ENCODE data around the gene AREG. TPM values are rescaled to one million over a fixed set of nuclear protein-coding genes. Genes with fewer than 3 reads are reported as not detected.

The AREG gene
- total RNA-seq, 1 experiment from 2014 or later = 739 TPM

GRCh38 chr4:74466242-74466641 lies 21.3 kb downstream of the AREG start (continued):
- TF ChIP-seq SIN3A (IDR thresholded peaks at IDR 0.05; ENCODE audit: low read depth) (no peak), EZH2phosphoT487 (IDR thresholded peaks at IDR 0.05; ENCODE audit: borderline replicate concordance) (no peak), SRF (IDR thresholded peaks at IDR 0.05; ENCODE audit: low read depth) (no peak), TCF7L2 (IDR thresholded peaks at IDR 0.05; ENCODE audit: borderline replicate concordance, extremely low read depth, insufficient read depth, insufficient read length) (no peak), REST (IDR thresholded peaks at IDR 0.05; ENCODE audit: low read depth) (no peak), ATF3 (IDR thresholded peaks at IDR 0.05) (no peak), ZNF274 (IDR thresholded peaks at IDR 0.05; ENCODE audit: low read depth, low read length) (no peak), JUND (IDR thresholded peaks at IDR 0.05) (no peak)

- intact Hi-C loops (cut with micrococcal nuclease) = no loop called here
- Histone ChIP-seq H3K36me3 (ENCODE audit: control insufficient read depth in 1 of 2, insufficient read depth in 2 of 2, low read length in 2 of 2) (no peaks in the 10 kb centered on the region), H3K9ac (ENCODE audit: low read length) (no peak overlapping the region), H3K4me1 (ENCODE audit: control insufficient read depth in 1 of 2, insufficient read depth in 2 of 2, low read length in 2 of 2) (peaks cover 5 to 25% of the 10 kb centered on the region in 2 experiments; a peak in 2 of 4 replicates), H2AFZ (ENCODE audit: low read depth, low read length, poor library complexity, severe bottlenecking) (no peak overlapping the region), H3K9me2 (ENCODE audit: insufficient read depth) (no peaks in the 10 kb centered on the region), H3K4me3 (replicated peaks in 1 of 2; ENCODE audit: low read depth in 1 of 2, low read length in 2 of 2) (no peak overlapping the region), H4K20me1 (ENCODE audit: insufficient read depth) (no peaks in the 10 kb centered on the region), H3K27me3 (ENCODE audit: insufficient read depth, low read length) (no peaks in the 10 kb centered on the region), H3K9me3 (ENCODE audit: control insufficient read depth in 1 of 2, insufficient read depth in 1 of 2, low read depth in 1 of 2, low read length in 2 of 2) (no peaks in the 10 kb centered on the region), H3K79me2 (ENCODE audit: insufficient read depth, low read length) (no peaks in the 10 kb centered on the region), H3K4me2 (ENCODE audit: low read length) (no peak overlapping the region), H3K27ac (ENCODE audit: low read depth, low read length) (no peak overlapping the region)
- ChIA-PET RAD21 (ENCODE audit: low non-redundant PET in 1 of 2, low total read pairs in 2 of 2, uncharacterized antibody in 2 of 2, unreplicated experiment in 2 of 2) (no interaction called here), POLR2A (interaction anchor here (0.8 to 0.9 kb wide), 2 partner anchors 10 to 26 kb away, joined by 3 read pairs; partner anchors contain the start of gene AREG), CTCF (no interaction called here)
- DNase-seq (ENCODE audit: low read depth, low spot score) = no peak
- ATAC-seq = no peak
- BruUV-seq (replicated peaks) = no TSS peak
- no peak for TF ChIP-seq EZH2phosphoT487 (IDR thresholded peaks at IDR 0.05; ENCODE audit: borderline replicate concordance)
- TF ChIP-seq POLR2A (IDR thresholded peaks at IDR 0.05; ENCODE audit: borderline replicate concordance, extremely low read depth, insufficient read depth, insufficient read length) = no peak
- TF ChIP-seq ATF3 (IDR thresholded peaks at IDR 0.05) = no peak
- no peak for TF ChIP-seq ZFX (IDR thresholded peaks at IDR 0.05)
- TF ChIP-seq ELF1 (IDR thresholded peaks at IDR 0.05; ENCODE audit: borderline replicate concordance, low read depth) = no peak
- no peak for TF ChIP-seq EGR1 (IDR thresholded peaks at IDR 0.05; ENCODE audit: low read depth)
- no peak for TF ChIP-seq SP1 (IDR thresholded peaks at IDR 0.05; ENCODE audit: low read depth)
- no peak for TF ChIP-seq CTCF (IDR thresholded peaks at IDR 0.05 in 2 of 3, conservative IDR thresholded peaks at IDR 0.05 in 1 of 3; ENCODE audit: borderline replicate concordance in 1 of 3, insufficient read depth in 1 of 3, low read depth in 2 of 3, low read length in 2 of 3)
- no peak for TF ChIP-seq SIN3A (IDR thresholded peaks at IDR 0.05; ENCODE audit: low read depth)
- no peak for TF ChIP-seq CEBPB (IDR thresholded peaks at IDR 0.05; ENCODE audit: low read depth)
- TF ChIP-seq MAX (IDR thresholded peaks at IDR 0.05) = no peak
- no peak for TF ChIP-seq JUND (IDR thresholded peaks at IDR 0.05)
These were observed 26.3 kb downstream of the AREG start for GRCh38 chr4:74471264-74471663.

Measured in HCT116 (cell line).